GM19328 (cell line): ENCODE results near the gene FSD1L.
"Not testable (repeated sequence)": the region's sequence is repeated elsewhere in the genome, so short reads cannot be mapped to it uniquely, and the experiment has no call there.

ENCODE experiments used
- ATAC-seq: cut with Tn5 transposase; IDR thresholded peaks from one replicate; pipeline ENCODE4 v1.9.1; 2021; ENCODE audit warnings: mild to moderate bottlenecking, moderate library complexity; ENCODE audit not compliant: unreplicated experiment

The FSD1L gene

DNA sequence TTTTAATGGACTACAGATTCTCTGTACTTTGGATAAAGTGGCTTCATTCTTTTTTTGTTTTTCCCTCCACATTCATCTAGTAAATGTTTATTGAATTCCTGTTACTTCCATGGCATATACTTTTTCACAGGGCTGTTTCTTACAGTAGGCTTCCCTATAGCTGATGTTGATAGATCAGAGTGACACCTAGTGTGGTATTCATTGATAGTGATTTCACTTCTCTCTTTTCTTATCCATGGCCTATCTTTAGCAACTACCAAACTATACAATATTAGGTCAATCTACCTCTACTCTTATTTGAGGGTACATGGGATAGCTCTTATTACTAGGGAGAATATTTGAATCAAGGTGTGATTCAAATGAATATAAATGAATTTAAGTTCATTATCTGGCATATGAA is 35.8 kb downstream of the FSD1L start:
- no peak for ATAC-seq

DNA sequence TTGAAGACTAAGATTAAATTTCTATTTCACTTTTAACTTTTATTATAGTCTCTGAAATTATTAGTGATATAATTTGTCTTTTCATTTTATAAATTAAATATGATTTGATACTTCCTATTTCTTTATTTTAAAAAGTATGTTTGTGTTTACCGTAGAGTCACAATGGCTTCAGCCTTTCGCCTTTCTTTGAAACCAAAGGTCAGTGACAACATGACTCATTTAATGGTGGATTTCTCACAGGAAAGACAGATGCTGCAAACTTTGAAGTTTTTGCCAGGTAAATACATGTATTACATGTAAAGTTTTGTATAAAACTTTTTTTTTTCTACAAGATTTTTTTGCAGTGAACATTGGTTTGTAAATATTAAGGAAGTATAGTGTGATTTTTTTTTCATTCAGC is 36.4 kb downstream of the FSD1L start:
- ATAC-seq = no peak

DNA sequence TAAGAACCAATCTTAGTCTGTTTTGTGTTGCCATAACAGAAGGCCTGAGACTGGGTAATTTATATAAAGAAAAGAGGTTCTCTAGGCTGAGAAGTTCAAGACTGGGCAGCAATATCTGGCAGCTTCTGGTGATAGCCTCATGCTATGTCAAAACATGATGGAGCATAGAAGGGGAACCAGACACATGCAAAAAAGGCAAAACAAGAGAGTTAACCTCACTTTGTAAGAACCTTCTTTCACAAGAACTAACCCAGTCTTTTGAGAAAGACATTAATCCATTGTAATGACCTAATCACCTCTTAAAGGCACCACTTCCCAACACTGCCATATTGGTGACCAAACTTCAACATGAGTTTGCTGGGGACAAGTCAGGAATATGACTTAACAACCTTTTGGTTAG is 37.3 kb downstream of the FSD1L start:
- ATAC-seq = no peak

DNA sequence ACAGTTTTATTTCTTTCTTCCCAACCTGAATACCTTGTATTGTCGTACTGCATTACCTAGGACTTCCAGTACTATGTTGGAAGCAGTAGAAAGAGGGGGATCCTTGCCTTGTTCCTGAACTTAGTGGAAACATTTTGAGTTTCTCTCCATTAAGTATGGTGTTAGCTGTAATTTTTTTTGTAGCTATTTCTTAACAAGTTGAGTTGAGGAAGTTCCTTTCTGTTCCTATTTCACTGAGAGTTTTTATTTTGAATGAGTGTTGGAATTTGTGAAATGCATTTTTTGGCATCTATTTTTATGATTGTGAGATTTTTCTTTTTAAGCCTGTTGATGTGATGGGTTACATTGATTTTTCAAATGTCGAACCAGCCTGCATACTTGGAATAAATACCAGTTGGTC is 49.0 kb downstream of the FSD1L start:
- no peak for ATAC-seq

DNA sequence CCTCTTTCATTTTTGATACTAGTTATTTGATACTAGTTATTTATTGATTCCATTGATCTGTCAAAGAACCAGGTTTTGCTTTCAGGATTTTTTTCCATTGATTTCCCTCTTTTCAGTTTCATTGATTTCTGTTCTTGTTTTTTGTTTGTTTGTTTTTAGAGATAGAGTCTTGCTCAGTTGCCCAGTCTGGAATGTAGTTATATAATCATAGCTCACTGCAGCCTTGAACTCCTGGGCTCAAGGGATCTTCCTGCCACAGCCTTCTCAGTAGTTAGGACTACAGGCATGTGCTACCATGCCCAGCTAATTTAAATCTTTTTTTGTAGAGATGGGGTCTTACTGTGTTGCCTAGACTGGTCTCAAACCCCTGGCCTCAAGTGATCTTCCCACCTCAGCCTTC is 49.9 kb downstream of the FSD1L start:
- ATAC-seq = no peak

DNA sequence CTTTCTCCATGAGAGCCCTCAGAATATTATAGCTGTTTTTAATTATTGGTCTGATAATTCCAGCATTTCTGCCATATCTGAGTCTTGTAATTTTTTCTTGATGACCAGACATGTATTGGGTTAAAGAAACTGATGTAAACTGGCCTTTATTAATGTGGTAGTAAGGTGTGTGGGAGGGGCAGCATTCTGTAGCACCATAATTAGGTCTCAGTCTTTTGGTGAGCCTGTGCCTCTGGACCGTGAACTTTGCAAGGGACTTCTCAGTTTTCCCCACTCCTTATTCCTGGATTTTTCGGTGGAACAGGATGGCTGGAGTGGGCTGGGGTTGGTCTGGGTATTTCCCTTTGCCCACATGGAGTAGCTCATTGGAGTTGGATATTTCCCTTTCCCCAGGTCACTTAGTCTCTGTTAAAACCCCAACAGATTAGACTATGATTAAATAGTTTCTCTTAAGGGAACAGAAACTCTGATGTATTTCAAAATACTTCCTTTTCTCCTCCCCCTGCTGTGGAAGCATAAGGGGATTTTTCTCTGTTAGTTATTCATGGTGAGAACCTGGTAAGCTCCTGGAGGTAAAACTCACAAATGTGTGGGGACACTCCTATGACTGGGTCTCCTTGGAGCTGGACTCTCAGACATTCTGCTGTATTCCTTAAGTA is 52.4 kb downstream of the FSD1L start:
- ATAC-seq = peak; percentile 77

DNA sequence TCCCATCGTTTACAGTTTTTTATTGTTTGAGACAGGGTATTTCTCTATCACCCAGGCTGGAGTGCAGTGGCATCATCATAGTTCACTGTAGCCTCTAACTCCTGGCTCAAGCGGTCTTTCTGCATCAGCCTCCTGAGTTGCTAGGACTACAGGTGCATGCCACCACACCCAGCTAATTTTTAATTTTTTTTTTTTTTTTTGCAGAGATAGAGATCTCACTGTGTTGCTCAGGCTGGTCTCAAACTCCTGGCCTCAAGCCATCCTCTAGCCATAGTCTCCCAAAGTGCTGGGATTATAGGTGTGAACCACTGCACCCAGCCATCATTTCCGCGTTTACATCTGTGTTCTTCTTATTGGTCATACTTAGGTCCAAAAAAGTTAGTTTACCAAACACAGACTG is 53.6 kb downstream of the FSD1L start:
- no peak for ATAC-seq

DNA sequence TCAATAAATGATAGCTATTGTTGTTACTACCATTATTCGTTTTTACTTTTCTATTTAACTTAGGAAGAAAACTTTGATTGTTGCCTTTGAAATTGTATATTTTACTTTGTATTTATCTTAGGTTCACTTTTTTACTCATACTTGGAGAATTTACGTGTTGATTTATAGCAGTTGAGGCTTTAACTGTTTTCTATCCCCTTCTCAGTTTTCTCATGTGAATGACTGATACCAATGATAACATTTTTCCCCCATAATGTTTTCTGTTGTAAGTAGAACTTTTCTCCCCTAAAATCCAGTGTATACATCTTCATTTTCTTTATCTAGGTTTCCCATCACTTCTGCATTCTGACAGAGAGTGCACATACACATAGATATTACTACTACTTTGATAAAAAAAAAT is 54.4 kb downstream of the FSD1L start:
- ATAC-seq = no peak

DNA sequence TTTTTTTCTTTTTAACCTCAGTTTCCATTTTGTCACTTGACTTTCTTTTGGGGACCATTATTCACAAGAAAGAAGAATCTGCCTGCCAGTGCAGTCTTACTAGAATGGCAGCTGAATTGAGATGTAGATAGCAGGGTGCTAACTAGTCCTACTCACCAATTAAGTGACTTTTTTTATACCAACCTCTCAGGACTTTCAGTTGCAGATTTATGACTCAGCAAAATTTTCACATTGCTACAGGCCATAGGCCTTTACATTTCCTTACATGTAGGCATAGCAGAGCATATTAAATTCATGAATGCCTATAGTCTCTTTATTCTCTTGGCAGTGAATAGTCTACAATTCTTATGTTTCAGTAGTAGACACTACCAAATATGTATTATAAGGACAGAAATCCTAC is 56.0 kb downstream of the FSD1L start:
- no peak for ATAC-seq

DNA sequence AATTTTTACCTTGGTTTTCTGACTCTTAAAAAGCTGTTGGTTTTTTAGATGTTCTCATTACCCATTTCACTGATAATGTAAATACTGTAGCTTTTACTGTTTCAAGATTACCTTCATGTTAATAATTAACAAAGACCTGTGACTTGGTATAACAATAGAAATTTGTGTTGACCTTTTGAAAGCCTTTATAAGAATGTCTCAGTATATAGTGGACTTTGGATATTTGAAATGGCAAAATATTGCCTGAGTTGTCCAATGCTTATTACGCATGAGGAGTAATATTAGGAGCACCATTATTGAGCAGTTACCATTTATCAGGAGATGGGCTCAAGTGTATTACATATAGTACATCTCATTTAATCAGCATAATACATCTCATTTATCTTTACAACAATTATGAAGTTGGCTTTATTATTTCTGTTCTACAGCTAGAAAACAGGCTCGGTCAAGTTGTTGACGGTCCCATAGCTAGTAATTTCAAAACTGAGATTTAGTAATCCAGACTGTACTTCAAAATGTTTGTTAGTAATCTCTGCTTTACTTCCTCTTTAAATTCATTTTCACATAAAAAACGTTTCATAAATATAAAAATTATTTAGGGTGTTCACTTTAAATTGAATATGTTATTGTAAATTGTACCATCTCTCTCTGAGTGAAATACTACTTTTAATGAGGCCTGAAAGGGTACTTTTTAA is 59.4 kb downstream of the FSD1L start:
- ATAC-seq = no peak

DNA sequence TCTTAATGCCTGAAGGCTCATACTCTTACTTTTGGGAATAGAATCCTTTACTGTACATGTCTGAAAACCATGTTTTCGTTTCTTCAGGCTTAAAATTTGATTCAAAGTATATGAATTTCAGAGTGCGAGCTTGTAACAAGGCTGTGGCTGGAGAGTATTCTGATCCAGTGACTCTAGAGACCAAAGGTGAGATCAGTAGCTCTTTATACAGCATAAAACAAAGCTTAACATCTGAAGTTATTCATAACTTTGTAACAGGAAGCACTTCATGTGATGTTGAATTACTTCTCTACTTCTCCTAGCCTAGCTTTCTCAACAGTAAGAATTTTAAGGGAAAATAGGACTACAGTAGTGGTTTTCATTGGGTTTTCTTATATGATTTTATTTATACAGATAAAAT is 60.7 kb downstream of the FSD1L start:
- ATAC-seq = no peak

DNA sequence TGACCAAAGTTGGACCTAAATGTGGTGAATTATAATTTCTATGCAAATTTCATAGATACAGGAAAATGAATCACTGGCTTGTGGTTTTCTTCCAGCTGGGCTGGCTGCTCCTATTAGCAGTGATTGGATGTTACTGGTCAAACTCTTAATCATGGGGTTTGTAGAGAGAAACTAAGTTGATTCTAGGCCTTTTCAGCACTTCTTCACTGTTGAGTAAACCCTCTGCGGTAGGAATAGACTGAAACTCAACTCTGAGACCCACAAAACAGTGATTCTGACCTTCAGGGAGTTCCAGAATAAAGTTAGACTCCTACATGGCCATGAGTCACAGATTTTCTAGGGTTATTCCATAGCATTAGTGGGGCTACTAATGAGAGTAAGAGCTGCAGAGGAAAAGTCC is 62.2 kb downstream of the FSD1L start:
- ATAC-seq = no peak

DNA sequence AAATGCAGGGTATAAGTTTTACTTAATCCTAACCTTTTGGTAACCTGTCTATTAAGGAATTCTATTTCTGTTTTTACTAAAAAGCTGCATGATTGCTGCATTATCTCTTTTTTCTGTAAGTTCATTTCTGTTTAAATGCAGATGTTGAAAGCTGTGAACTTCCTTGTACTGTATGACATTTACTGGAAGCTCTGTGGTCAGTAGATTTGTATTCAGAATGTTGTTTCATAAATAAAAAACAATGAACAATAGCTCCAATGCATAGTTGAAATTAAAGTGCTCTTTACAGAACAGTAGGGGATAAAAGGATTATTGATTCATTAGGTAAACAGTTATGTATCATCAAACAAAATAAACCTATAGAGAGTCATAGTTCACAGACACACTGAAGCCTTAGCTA is 63.6 kb downstream of the FSD1L start:
- no peak for ATAC-seq

DNA sequence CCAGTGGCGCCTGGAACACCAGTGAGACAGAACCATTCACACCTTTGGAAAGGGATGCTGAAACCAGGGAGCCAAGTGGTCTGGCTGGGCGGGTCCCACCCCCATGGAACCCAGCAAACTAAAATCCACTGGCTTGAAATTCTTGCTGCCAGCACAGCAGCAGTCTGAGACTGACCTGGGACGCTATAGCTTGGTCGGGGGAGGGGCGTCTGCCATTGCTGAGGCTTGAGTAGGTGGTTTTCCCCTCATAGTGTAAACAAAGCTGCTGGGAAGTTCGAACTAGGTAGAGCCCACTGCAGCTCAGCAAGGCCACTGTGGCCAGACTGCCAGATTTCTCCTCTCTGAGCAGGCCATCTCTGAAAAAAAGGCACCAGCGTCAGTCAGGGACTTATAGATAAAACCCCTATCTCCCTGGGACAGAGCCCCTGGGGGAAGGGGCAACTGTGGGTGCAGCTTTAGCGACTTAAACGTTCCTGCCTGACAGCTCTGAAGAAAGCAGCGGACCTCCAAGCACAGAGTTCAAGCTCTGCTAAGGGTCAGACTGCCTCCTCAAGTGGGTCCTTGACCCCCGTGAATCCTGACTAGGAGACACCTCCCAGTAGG is 68.1 kb downstream of the FSD1L start:
- ATAC-seq = no peak

DNA sequence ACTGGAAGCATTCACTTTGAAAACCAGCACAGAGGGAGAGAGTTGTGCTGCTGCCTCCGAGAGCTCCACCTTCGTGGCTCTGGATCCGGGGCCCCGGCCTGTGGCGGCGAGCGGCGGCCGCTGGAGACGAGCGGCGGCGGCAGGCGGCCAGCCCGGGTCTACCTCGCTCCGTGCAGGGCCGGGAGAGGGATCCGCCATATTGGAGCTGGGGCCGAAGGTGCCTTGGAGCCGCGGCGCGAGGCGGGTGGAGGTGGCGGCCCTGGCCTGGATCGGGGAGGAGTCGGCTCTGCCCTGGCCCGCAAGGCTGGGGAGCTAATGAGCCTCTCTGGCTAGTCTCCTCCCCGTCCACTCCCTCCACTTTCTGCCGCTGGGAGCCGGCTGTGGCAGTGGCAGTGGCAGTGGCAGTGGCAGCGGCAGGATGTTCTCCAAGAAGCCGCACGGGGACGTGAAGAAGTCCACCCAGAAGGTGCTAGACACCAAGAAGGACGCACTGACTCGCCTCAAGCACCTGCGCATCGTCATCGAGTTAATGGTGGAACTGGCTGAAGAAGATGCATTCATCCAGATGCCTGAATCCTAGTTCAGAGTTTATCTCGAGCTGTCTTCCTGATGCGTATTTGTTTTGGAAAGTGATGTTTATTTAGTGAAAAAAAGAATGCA is 72.0 kb downstream of the FSD1L start:
- not testable (repeated sequence) for ATAC-seq

DNA sequence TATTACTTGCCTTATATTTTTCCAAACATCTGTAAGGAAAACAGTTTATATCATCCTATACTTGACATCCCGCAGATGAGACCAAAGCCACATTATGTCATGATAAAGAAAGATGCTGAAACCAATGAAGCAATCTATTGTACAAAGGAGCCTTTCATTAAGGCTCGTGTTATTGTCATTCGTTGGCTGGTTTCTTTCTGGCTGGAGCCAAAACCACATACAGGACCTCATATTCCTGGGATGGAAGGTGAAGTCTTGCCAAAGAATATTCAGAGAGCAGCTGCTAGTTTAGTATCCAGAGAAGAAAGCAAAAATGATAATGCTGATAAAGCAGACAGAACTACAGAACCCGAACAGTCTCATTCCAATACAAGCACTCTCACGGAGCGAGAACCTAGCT is 73.2 kb downstream of the FSD1L start:
- not testable (repeated sequence) for ATAC-seq

DNA sequence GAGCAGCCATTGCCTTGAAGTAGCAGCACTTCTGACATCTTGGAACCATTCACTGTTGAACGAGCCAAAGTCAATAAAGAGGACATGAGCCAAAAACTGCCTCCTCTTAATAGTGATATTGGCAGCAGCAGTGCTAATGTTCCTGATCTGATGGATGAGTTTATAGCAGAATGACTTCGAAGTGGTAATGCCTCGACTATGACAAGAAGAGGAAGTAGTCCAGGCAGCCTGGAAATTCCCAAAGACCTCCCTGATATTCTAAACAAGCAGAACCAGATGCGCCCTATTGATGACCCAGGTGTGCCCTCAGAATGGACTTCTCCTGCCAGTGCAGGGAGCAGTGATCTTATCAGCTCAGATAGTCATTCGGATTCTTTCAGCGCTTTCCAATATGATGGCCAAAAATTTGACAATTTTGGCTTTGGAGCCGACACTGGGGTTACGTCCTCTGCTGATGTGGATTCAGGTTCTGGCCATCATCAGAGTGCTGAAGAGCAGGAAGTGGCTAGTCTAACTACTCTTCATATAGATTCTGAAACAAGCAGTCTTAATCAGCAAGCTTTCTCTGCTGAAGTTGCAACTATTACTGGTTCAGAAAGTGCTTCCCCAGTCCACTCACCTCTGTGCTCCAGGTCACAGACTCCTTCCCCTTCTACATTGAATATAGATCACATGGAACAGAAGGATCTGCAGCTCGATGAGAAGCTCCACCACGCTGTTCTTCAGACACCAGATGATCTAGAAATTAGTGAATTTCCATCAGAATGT is 75.0 kb downstream of the FSD1L start:
- not testable (repeated sequence) for ATAC-seq

DNA sequence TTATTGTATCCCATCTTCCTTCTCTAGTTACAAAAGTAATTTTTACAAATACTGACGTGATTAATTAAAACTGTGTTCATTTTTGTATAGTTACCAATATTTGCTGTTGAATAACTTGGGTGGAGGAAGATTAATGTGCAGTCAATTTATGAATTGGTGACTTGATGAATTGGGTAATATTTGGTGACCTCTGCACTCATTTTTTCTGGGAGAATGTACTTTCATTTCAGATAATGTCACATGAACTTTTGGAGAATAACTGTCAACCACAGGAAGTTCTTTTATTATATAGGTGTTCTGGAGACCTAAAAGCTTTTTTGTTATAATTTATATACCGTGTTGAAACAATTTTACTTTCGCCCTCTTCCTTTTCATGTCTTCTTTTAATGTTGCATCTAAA is 83.7 kb downstream of the FSD1L start:
- no peak for ATAC-seq

DNA sequence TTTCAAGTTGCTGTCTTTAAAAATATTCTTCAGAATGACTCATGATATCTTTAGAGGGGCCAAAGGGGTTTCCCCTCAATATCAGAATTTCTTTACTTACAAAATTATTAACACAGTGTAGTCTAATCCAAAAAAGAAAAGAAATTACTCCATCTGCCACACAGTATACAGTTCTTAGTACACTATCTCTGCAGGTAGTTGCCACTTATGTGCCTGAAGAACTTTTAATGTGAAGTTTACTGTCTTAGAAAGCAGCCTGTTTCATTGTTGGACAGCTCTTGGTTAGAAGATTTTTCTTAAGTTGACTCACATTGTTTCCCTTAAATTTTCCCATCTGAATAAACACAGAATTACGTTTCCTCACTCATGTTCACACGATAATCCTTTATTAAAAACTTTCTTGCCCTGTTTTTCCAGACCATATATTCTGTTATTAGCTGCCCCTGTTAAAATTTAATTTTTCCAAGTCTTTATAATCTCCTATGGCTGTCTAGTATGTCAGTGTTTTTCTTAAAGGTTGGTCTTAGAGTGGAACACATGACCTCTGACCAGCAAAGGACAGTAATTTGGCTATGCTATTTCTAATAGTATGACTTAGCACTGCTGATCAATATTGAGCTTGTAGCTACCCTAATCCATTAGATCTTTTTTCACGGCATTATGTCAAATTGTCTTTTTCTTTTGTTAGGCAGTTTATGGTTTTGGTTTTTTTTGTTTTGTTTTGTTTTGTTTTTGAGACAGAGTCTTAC is 88.3 kb downstream of the FSD1L start:
- ATAC-seq = no peak

DNA sequence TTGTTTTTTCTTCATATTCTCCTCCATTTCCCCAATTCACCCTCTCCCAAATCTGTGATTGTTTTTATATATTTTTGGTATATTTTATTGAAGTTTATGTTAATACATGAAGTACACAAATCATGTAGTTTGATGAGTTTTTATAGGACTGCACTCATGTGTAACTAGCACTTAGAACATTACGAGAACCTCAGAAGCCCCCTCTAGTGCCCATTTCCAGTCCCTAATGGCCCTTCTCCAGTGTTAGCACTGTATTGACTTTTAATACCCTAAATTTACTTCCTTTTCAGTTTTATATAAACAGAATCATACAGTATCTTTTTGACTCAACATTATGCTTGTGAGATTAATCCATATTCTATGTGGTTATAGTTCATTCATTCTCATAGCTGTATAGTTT is 91.6 kb downstream of the FSD1L start:
- ATAC-seq = no peak

DNA sequence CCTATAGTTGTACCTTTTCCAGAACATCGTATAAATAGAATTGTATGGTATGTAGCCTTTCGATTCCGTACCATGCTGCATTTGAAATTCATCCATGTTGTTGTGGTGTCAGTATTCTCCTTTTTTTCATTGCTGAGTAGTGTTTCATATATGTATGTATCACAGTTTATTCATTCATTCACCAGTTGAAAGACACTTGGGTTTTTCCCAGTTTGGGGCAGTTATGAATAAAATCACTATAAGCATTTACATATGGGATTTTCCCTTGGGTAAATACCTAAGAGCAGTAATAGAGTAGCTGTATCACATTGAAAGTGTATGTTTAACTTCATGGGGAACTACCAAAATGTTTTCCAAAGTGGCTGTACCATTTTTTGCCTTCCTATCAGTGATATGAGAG is 94.0 kb downstream of the FSD1L start:
- peak; percentile 79 for ATAC-seq
